ENCODE measurements around the gene JAKMIP1.

DNA sequence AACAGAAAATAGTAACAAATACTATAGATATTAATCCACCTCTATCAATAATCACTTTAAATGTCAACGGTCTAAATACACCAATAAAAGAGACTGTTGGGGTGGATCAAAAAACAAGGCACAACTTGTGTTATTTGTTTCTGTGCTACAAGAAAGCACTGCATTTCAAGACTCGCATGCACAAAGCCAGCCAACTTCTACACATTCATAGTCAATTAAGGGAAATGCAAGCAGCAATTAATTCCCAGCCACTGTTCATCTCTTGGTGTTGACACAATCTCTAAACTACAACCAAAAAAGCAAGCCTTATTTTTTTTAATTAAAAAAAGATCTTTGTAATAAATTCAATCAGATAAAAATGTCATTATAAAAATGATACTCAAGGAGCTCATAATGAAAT is 67.6 kb downstream of the JAKMIP1 start:
- TF ChIP-seq POLR2A (IDR thresholded peaks at IDR 0.05; ENCODE audit: low read length): no peak
- no peak for TF ChIP-seq GATA1 (IDR thresholded peaks at IDR 0.05; ENCODE audit: low read depth, low read length)

Data from erythroblast (primary cell).